IMR-90 (cell line): ENCODE measurements around the gene LDHA. TPM values are rescaled to one million over a fixed set of nuclear protein-coding genes. Genes with fewer than 3 reads are reported as not detected.

Source experiments
- ATAC-seq: fragments of 200-7000 bp; cut with Tn5 transposase; 2 replicates; pipeline ENCODE4 v1.9.1; 2020; ENCODE audit warnings: low read depth, mild to moderate bottlenecking, moderate library complexity
- BruUV-seq: library from RNA; stranded (reverse); fragments of 400-500 nt; replicated peaks from 2 replicates; lab custom pipeline; 2021; lab: Mats Ljungman, UMichigan
- CTCF ChIA-PET: fragments of 300-600 bp; formaldehyde crosslinking; extraction: SDS; loops from one replicate; lab custom pipeline; 2021; ENCODE audit warnings: antibody characterized with exemption; lab: Yijun Ruan, JAX
- POLR2A ChIA-PET: fragments of 300-600 bp; sonication (Branson Sonifier 250); formaldehyde crosslinking; loops from one replicate; lab custom pipeline; 2022; ENCODE audit warnings: antibody characterized with exemption; ENCODE audit not compliant: unreplicated experiment; lab: Charles Lee
- DNase-seq: peaks from one replicate; pipeline ENCODE4 v3.0.0; 2013
- H2AFZ ChIP-seq: replicated peaks from 2 replicates; pipeline ENCODE3; 2013; ENCODE audit warnings: low read length, mild to moderate bottlenecking; ENCODE audit not compliant: poor library complexity
- H2AK5ac ChIP-seq: 2 replicates; pipeline ENCODE4 v1.6.1; 2013; ENCODE audit warnings: low read depth, low read length, inconsistent platforms
- H2AK9ac ChIP-seq: replicated peaks from 2 replicates; pipeline ENCODE3; 2013; ENCODE audit warnings: mild to moderate bottlenecking, low read depth, low read length, moderate library complexity; ENCODE audit not compliant: poor library complexity
- H2BK120ac ChIP-seq: 2 replicates; pipeline ENCODE4 v1.6.1; 2013; ENCODE audit warnings: low read depth, low read length, inconsistent platforms
- H2BK15ac ChIP-seq: 3 replicates; pipeline ENCODE4 v1.6.1; 2013; ENCODE audit warnings: low read depth, low read length, inconsistent platforms
- H2BK20ac ChIP-seq: 2 replicates; pipeline ENCODE4 v1.6.1; 2013; ENCODE audit warnings: low read depth, mild to moderate bottlenecking, inconsistent platforms, low read length, moderate library complexity
- H2BK5ac ChIP-seq: 2 replicates; pipeline ENCODE4 v1.6.1; 2013; ENCODE audit warnings: mild to moderate bottlenecking, low read depth, low read length, inconsistent platforms; ENCODE audit not compliant: poor library complexity, severe bottlenecking
- H3K14ac ChIP-seq: replicated peaks from 2 replicates; pipeline ENCODE4 v1.6.1; 2013; ENCODE audit warnings: low read depth, low read length, inconsistent platforms
- H3K18ac ChIP-seq: 2 replicates; pipeline ENCODE4 v1.6.1; 2013; ENCODE audit warnings: low read depth, low read length, control low read depth
- H3K23ac ChIP-seq: 2 replicates; pipeline ENCODE4 v1.6.1; 2013; ENCODE audit warnings: low read depth, low read length, inconsistent platforms
- H3K27ac ChIP-seq: 2 replicates; pipeline ENCODE4 v1.5.1; 2013; ENCODE audit warnings: mild to moderate bottlenecking, control low read depth, low read length; ENCODE audit not compliant: insufficient read depth
- H3K27me3 ChIP-seq: 2 replicates; pipeline ENCODE4 v1.6.1; 2013; ENCODE audit warnings: low read length; ENCODE audit not compliant: control insufficient read depth, insufficient read depth
- H3K36me3 ChIP-seq: 2 replicates; pipeline ENCODE4 v1.6.1; 2013; ENCODE audit warnings: low read length, mixed read lengths; ENCODE audit not compliant: control insufficient read depth, insufficient read depth
- H3K4ac ChIP-seq: 2 replicates; pipeline ENCODE4 v1.6.1; 2013; ENCODE audit warnings: low read depth, low read length, inconsistent platforms
- H3K4me1 ChIP-seq: 2 replicates; pipeline ENCODE4 v1.6.1; 2013; ENCODE audit warnings: low read length, mixed read lengths; ENCODE audit not compliant: control insufficient read depth, insufficient read depth
- H3K4me2 ChIP-seq: 2 replicates; pipeline ENCODE4 v1.6.1; 2013; ENCODE audit warnings: low read depth, mild to moderate bottlenecking, control low read depth, low read length, moderate library complexity
- H3K4me3 ChIP-seq: 2 replicates; pipeline ENCODE4 v1.5.1; 2013; ENCODE audit warnings: low read depth, mild to moderate bottlenecking, control low read depth, low read length, moderate library complexity; ENCODE audit not compliant: insufficient read depth
- H3K56ac ChIP-seq: 2 replicates; pipeline ENCODE4 v1.6.1; 2013; ENCODE audit warnings: low read length, inconsistent platforms; ENCODE audit not compliant: insufficient read depth; ENCODE audit errors: extremely low read depth
- H3K79me1 ChIP-seq, 2 experiments: 2 replicates each; pipeline ENCODE4 v1.6.1; 2013; ENCODE audit warnings: low read length in 2 of 2, inconsistent platforms in 1 of 2, low read depth in 1 of 2
- H3K9ac ChIP-seq: 2 replicates; pipeline ENCODE4 v1.6.1; 2013; ENCODE audit warnings: low read depth, low read length, control low read depth
- H3K9me1 ChIP-seq: 2 replicates; pipeline ENCODE4 v1.6.1; 2013; ENCODE audit warnings: low read length, inconsistent platforms; ENCODE audit not compliant: insufficient read depth
- H3K9me3 ChIP-seq: 2 replicates; pipeline ENCODE4 v1.6.1; 2013; ENCODE audit warnings: low read length; ENCODE audit not compliant: control insufficient read depth, insufficient read depth
- H4K20me1 ChIP-seq: 2 replicates; pipeline ENCODE4 v1.6.1; 2013; ENCODE audit warnings: low read length, inconsistent platforms; ENCODE audit not compliant: insufficient read depth
- H4K5ac ChIP-seq: 2 replicates; pipeline ENCODE4 v1.6.1; 2013; ENCODE audit warnings: mild to moderate bottlenecking, low read depth, low read length, control low read depth
- H4K8ac ChIP-seq, 2 experiments: 2 replicates each; pipeline ENCODE4 v1.6.1; 2013; ENCODE audit warnings: low read depth in 2 of 2, low read length in 2 of 2, control low read depth in 1 of 2, inconsistent platforms in 1 of 2
- H4K91ac ChIP-seq: 2 replicates; pipeline ENCODE4 v1.6.1; 2013; ENCODE audit warnings: low read depth, low read length, inconsistent platforms; ENCODE audit not compliant: insufficient read depth
- CEBPB ChIP-seq: IDR thresholded peaks from 2 replicates; pipeline ENCODE4 v1.6.1; 2012; ENCODE audit warnings: low read depth, low read length, improper control_type of control experiment
- RCOR1 ChIP-seq: IDR thresholded peaks from 2 replicates; pipeline ENCODE4 v1.6.1; 2012; ENCODE audit warnings: mild to moderate bottlenecking, low read length, improper control_type of control experiment; ENCODE audit not compliant: insufficient replicate concordance
- WGBS, 2 experiments: methylation state at CpG; one replicate each; pipeline versions ENCODE4 v1.1.5 to v1.1.7; 2013; ENCODE audit warnings: missing lambda C conversion rate in 2 of 2; ENCODE audit not compliant: insufficient read length in 1 of 2; ENCODE audit errors: extremely low coverage in 2 of 2; 5-methylcytosine and 5-hydroxymethylcytosine counted together
- dilution Hi-C: fragments of 300-500 bp; cut with HindIII; formaldehyde crosslinking; loops from one replicate; pipeline ENCODE4 v1.14.3; 2018; ENCODE audit warnings: low sequenced_read_pairs; ENCODE audit not compliant: unreplicated experiment
- in situ Hi-C: fragments of 300-500 bp; cut with MboI; formaldehyde crosslinking; loops from 3 replicates; pipeline ENCODE4 v1.14.3; 2019; ENCODE audit warnings: low sequenced_read_pairs, inconsistent platforms, mixed read lengths
- intact Hi-C: fragments of 100-400 bp; cut with micrococcal nuclease; formaldehyde crosslinking; loops from 2 replicates; pipeline ENCODE4 v1.10.0; 2022
- polyA plus RNA-seq, 3 experiments: library from polyadenylated mRNA; depleted of rRNA; stranded (reverse); fragments of >200 nt; gene quantifications; 2 replicates each; pipeline ENCODE4 v1.2.3, GENCODE V29; 2012; ENCODE audit warnings: low replicate concordance in 1 of 3
- total RNA-seq: library from RNA; depleted of rRNA; stranded (reverse); fragments of >200 nt; gene quantifications from 2 replicates; pipeline ENCODE4 v1.2.3, GENCODE V29; 2012

The LDHA gene
- total and polyA plus RNA-seq, 2 of the 4 experiments (the other 2 are of a cell fraction), result 1,735 to 1,813 TPM

DNA sequence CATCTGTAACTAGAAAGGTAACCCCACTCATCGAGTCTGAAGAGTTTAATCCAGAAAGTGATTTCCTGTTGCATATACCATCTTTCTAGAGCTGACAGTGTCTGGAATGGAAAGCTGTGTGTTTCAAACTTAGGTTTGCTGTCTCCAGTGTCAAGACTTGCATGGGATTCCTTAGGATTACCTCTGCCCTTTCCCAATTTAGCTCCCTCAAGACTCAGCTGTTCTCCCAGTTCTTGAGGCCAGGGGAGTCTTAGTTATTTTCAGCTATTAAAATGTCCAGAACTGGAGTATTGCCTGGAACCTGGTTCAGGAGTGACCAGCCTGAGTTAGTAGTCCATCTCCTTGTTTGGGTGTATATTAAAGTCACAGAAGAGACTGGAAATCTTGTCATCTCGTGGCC, 25.0 kb upstream of the LDHA start:
- no peaks in the 10 kb centered on the region for H4K20me1 ChIP-seq
- H3K4me2 ChIP-seq, result no peak overlapping the region
- no peak overlapping the region; a peak in 1 of 4 replicates for H4K8ac ChIP-seq
- H3K9ac ChIP-seq, result no peak overlapping the region
- H2BK15ac ChIP-seq, result no peak overlapping the region
- no peak overlapping the region for H3K18ac ChIP-seq
- no peaks in the 10 kb centered on the region; the same call in 1 of the 2 replicates for H3K4me1 ChIP-seq
- BruUV-seq, result no TSS peak
- no peak overlapping the region for H2BK120ac ChIP-seq
- H2AK9ac ChIP-seq, result no peak overlapping the region
- intact Hi-C loops (no loop called here), dilution Hi-C loops (no loop called here), in situ Hi-C loops (no loop called here)
- ChIA-PET POLR2A (no interaction called here), CTCF (no interaction called here)
- H3K79me1 ChIP-seq, result peaks cover 3 to 6% of the 10 kb centered on the region in 2 experiments; a peak in 2 of 4 replicates
- TF ChIP-seq CEBPB (no peak), RCOR1 (no peak)
- no peak overlapping the region for H2AFZ ChIP-seq
- no peaks in the 10 kb centered on the region for H3K27me3 ChIP-seq
- H4K5ac ChIP-seq, result no peak overlapping the region
- H2BK20ac ChIP-seq, result no peak overlapping the region
- no peak overlapping the region for H4K91ac ChIP-seq
- no peak overlapping the region for H2AK5ac ChIP-seq
- H3K56ac ChIP-seq, result no peak overlapping the region
- H3K9me1 ChIP-seq, result 0 out of 2 replicates have a peak, but pooled peaks cover 4% of the 10 kb centered on the region
- 0 out of 2 replicates have a peak overlapping the region, but pooled peaks have one; percentile 4 for H3K23ac ChIP-seq
- no peaks in the 10 kb centered on the region for H3K9me3 ChIP-seq
- no peak overlapping the region for H3K27ac ChIP-seq
- ATAC-seq, result no peak
- 100% methylated on average over 1 of the region's 2 CpGs; no CpG with 5 or more reads in 1 of the 2 experiments for WGBS, 2 experiments
- no peak for DNase-seq
- no peak overlapping the region for H3K14ac ChIP-seq
- no peak overlapping the region for H3K4ac ChIP-seq
- peaks cover 15% of the 10 kb centered on the region for H3K36me3 ChIP-seq
- H3K4me3 ChIP-seq, result no peak overlapping the region
- H2BK5ac ChIP-seq, result no peak overlapping the region
